Activated T-helper 1 cell treated with Interleukin-2 at 50 U/mL for 16 hours (primary cell): ENCODE data around the gene ID2.

ENCODE experiments used
- DNase-seq: peaks from one replicate; pipeline ENCODE4 v3.0.0-alpha.2; 2020; ENCODE audit warnings: low read depth

The ID2 gene

GRCh38 chr2:8681786-8682692 is at the start of gene ID2:
TSS of gene ID2 (plus strand) at chr2:8682056. CDS start at chr2:8682166, 110 bp downstream.
- DNase-seq: peak; percentile 97

- no peak for DNase-seq
These were observed 49.1 kb upstream of the ID2 start for GRCh38 chr2:8632755-8633154.

- no peak for DNase-seq
These were observed 48.6 kb upstream of the ID2 start for GRCh38 chr2:8633186-8633734.

- DNase-seq: no peak
These were observed 48.0 kb upstream of the ID2 start for GRCh38 chr2:8633735-8634313.

- DNase-seq: no peak
These were observed 47.2 kb upstream of the ID2 start for GRCh38 chr2:8634466-8635172.

GRCh38 chr2:8636041-8636491 is 45.8 kb upstream of the ID2 start:
- DNase-seq: no peak

GRCh38 chr2:8636721-8637636 is 44.9 kb upstream of the ID2 start:
- no peak for DNase-seq

- DNase-seq: no peak
These were observed 43.5 kb upstream of the ID2 start for GRCh38 chr2:8638327-8638726.

GRCh38 chr2:8639122-8639635 is 42.7 kb upstream of the ID2 start:
- DNase-seq: no peak

GRCh38 chr2:8640498-8640897 is 41.4 kb upstream of the ID2 start:
- DNase-seq: no peak

GRCh38 chr2:8641301-8641965 is 40.4 kb upstream of the ID2 start:
- no peak for DNase-seq

- no peak for DNase-seq
These were observed 39.3 kb upstream of the ID2 start for GRCh38 chr2:8642366-8643068.

- no peak for DNase-seq
These were observed 38.4 kb upstream of the ID2 start for GRCh38 chr2:8643250-8643995.

- DNase-seq: no peak
These were observed 37.9 kb upstream of the ID2 start for GRCh38 chr2:8643996-8644356.

- no peak for DNase-seq
These were observed 37.2 kb upstream of the ID2 start for GRCh38 chr2:8644605-8645175.

- DNase-seq: no peak
These were observed 36.6 kb upstream of the ID2 start for GRCh38 chr2:8645176-8645831.

- no peak for DNase-seq
These were observed 35.0 kb upstream of the ID2 start for GRCh38 chr2:8646731-8647461.

GRCh38 chr2:8647462-8647857 is 34.4 kb upstream of the ID2 start:
- no peak for DNase-seq
